OCI-LY3 (cell line): ENCODE measurements around the gene RGS6.

ENCODE experiments used
- EZH2phosphoT487 ChIP-seq: fragments of 200-600 bp; shearing (Covaris generic); IDR thresholded peaks from 2 replicates; pipeline ENCODE4 v1.6.1; 2018; ENCODE audit warnings: antibody characterized with exemption, mixed run types, low read depth
- TF ChIP-seq, protein P1 (sequence below): fragments of 200-600, 300-600 bp; sonication (generic); IDR thresholded peaks from 2 replicates; pipeline ENCODE4 v1.5.1; 2014; ENCODE audit warnings: antibody characterized with exemption, low read length, low read depth

- TF ChIP-seq, protein P1, sequence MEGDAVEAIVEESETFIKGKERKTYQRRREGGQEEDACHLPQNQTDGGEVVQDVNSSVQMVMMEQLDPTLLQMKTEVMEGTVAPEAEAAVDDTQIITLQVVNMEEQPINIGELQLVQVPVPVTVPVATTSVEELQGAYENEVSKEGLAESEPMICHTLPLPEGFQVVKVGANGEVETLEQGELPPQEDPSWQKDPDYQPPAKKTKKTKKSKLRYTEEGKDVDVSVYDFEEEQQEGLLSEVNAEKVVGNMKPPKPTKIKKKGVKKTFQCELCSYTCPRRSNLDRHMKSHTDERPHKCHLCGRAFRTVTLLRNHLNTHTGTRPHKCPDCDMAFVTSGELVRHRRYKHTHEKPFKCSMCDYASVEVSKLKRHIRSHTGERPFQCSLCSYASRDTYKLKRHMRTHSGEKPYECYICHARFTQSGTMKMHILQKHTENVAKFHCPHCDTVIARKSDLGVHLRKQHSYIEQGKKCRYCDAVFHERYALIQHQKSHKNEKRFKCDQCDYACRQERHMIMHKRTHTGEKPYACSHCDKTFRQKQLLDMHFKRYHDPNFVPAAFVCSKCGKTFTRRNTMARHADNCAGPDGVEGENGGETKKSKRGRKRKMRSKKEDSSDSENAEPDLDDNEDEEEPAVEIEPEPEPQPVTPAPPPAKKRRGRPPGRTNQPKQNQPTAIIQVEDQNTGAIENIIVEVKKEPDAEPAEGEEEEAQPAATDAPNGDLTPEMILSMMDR = no peak
- no peak for TF ChIP-seq EZH2phosphoT487
Observed at GRCh38 chr14:71883094-71883493, 49.1 kb upstream of the RGS6 start.
